RWPE2 (cell line): ENCODE data around the gene TBC1D16.

Experiments used
- ATAC-seq: fragments of 200-7000 bp; cut with Tn5 transposase; 3 replicates; pipeline ENCODE4 v1.9.1; 2021; ENCODE audit warnings: low read depth
- DNase-seq: peaks from one replicate; pipeline ENCODE4 v3.0.0-alpha.2; 2020; ENCODE audit warnings: low spot score
- H3K27ac ChIP-seq: fragments of 450-650 bp; 2 replicates; pipeline ENCODE4 v1.5.1; 2017; ENCODE audit warnings: mild to moderate bottlenecking; ENCODE audit not compliant: poor library complexity, severe bottlenecking
- H3K27me3 ChIP-seq: fragments of 250-450 bp; sonication (Bioruptor Pico); 2 replicates; pipeline ENCODE4 v1.5.1; 2021; ENCODE audit warnings: mild to moderate bottlenecking, moderate library complexity; ENCODE audit not compliant: insufficient read depth, poor library complexity, severe bottlenecking
- H3K36me3 ChIP-seq: fragments of 250-450 bp; sonication (Bioruptor Pico); 2 replicates; pipeline ENCODE4 v1.5.1; 2020; ENCODE audit warnings: low read depth, mild to moderate bottlenecking, moderate library complexity
- H3K4me1 ChIP-seq: fragments of 250-450 bp; sonication (Bioruptor Pico); 2 replicates; pipeline ENCODE4 v1.5.1; 2021; ENCODE audit warnings: mild to moderate bottlenecking, moderate library complexity; ENCODE audit not compliant: insufficient read depth, poor library complexity, severe bottlenecking
- H3K4me3 ChIP-seq: fragments of 250-450 bp; sonication (Bioruptor Pico); 2 replicates; pipeline ENCODE4 v1.5.1; 2021; ENCODE audit warnings: mild to moderate bottlenecking, moderate library complexity; ENCODE audit not compliant: severe bottlenecking
- H3K9me3 ChIP-seq: fragments of 250-450 bp; sonication (Bioruptor Pico); 2 replicates; pipeline ENCODE4 v1.5.1; 2021; ENCODE audit warnings: mild to moderate bottlenecking, moderate library complexity; ENCODE audit not compliant: severe bottlenecking
- CTCF ChIP-seq: fragments of 450-650 bp; IDR thresholded peaks from one replicate; pipeline ENCODE4 v1.5.1; 2017; ENCODE audit warnings: mild to moderate bottlenecking, moderate library complexity; ENCODE audit not compliant: poor library complexity, severe bottlenecking

The TBC1D16 gene

DNA sequence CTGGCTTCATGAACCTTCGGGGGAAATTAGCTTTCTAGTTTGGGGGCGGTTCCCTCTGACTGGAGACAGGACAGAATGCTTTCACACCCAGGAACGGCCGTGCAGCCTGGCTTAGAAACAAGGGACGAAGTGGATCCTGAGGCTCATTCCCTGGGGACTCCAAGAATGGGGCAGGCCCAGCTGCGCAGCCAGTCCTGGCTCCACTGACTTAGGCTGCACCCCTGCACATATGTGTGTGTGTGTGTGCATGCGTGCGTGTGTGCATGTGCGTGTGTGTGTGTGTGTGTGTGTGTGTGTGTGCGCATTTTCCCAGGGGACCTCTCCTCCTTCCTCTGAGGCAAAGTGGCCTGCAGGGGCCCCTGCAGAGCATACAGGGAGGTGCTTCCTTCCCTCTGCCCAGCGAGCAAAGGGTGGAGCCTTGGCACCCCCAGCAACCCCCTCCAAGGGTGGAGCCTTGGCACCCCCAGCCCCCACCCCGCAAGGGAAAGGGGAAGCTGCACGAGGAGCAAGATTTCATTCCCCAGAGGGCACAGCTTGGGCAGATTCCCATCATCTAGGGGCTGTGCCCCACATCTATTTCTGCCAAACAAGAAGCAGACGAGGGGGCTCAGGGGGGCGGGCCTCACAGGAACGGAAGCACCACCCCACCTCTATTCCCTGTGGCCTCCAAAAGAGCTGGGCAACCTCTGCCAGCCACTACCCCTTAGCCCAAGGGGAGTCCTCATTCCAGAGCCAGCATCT lies 98.9 kb downstream of the TBC1D16 start:
- ATAC-seq (no peak), DNase-seq (no peak)
- Histone ChIP-seq H3K4me3 (no peak overlapping the region), H3K4me1 (peaks cover 5% of the 10 kb centered on the region), H3K27ac (no peak overlapping the region), H3K27me3 (peaks cover 6% of the 10 kb centered on the region), H3K36me3 (no peaks in the 10 kb centered on the region), H3K9me3 (no peaks in the 10 kb centered on the region)
- TF ChIP-seq CTCF, result no peak

GRCh38 chr17:79936050-79936449 lies 99.6 kb downstream of the TBC1D16 start:
- no peak overlapping the region for H3K4me3 ChIP-seq
- no peak for DNase-seq
- H3K27me3 ChIP-seq, result peaks cover 14% of the 10 kb centered on the region
- no peak overlapping the region for H3K27ac ChIP-seq
- H3K9me3 ChIP-seq, result no peaks in the 10 kb centered on the region
- H3K4me1 ChIP-seq, result peaks cover 5% of the 10 kb centered on the region
- no peak for ATAC-seq
- no peaks in the 10 kb centered on the region for H3K36me3 ChIP-seq
- TF ChIP-seq CTCF, result no peak

- TF ChIP-seq CTCF, result no peak
- ATAC-seq (no peak), DNase-seq (no peak)
- Histone ChIP-seq H3K4me3 (no peak overlapping the region), H3K27me3 (peaks cover 21% of the 10 kb centered on the region), H3K36me3 (no peaks in the 10 kb centered on the region), H3K9me3 (no peaks in the 10 kb centered on the region), H3K27ac (no peak overlapping the region), H3K4me1 (peaks cover 5% of the 10 kb centered on the region)
Observed at GRCh38 chr17:79935197-79935885, 100.3 kb downstream of the TBC1D16 start.

DNA sequence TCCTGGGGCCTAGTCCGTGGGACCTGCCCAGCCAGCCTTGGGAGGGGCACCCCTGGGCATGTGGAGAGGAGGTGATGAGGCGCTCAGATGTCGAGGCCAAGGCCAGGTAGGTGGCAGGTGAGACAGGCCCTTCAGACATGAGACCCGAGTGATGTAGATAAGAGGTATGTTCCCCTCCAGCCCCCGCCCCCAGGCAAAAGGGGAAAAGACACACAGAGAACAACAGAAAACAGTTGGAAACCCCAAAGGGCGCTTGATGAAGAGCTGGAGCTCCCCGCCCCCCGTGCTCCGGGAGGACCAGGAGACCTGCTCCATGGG lies 101.1 kb downstream of the TBC1D16 start:
- no peak for TF ChIP-seq CTCF
- ATAC-seq (no peak), DNase-seq (no peak)
- H3K4me3 ChIP-seq, result no peak overlapping the region
- peaks cover 5% of the 10 kb centered on the region for H3K4me1 ChIP-seq
- no peak overlapping the region for H3K27ac ChIP-seq
- H3K36me3 ChIP-seq, result no peaks in the 10 kb centered on the region
- H3K27me3 ChIP-seq, result peaks cover 26% of the 10 kb centered on the region
- H3K9me3 ChIP-seq, result no peaks in the 10 kb centered on the region
